Liver (tissue), 9 donors: ENCODE measurements around the gene EARS2. TPM values are rescaled to one million over a fixed set of nuclear protein-coding genes. Genes with fewer than 3 reads are reported as not detected.

Source experiments
- DNase-seq: peaks from one replicate; pipeline ENCODE4 v3.0.0-alpha.2; 2017; ENCODE audit warnings: low spot score
- H3K27ac ChIP-seq, 2 donors: one replicate each; pipeline ENCODE4 v1.7.0; 2013; ENCODE audit warnings: inconsistent platforms in 2 of 2, low read length in 2 of 2, control low read depth in 1 of 2, low read depth in 1 of 2, mild to moderate bottlenecking in 1 of 2
- H3K27me3 ChIP-seq, 4 donors: one replicate each; pipeline versions ENCODE4 v1.6.1 to v1.7.0; 2013; ENCODE audit warnings: low read length in 3 of 4, inconsistent platforms in 1 of 4, mild to moderate bottlenecking in 1 of 4, moderate library complexity in 1 of 4; ENCODE audit not compliant: control insufficient read depth in 4 of 4, insufficient read depth in 4 of 4
- H3K36me3 ChIP-seq, 4 donors: one replicate each; pipeline versions ENCODE4 v1.6.1 to v1.7.0; 2013; ENCODE audit warnings: low read length in 3 of 4, mild to moderate bottlenecking in 3 of 4, low read depth in 1 of 4, moderate library complexity in 1 of 4; ENCODE audit not compliant: control insufficient read depth in 4 of 4, insufficient read depth in 3 of 4
- H3K4me1 ChIP-seq, 4 donors: one replicate each; pipeline versions ENCODE4 v1.6.1 to v1.7.0; 2013; ENCODE audit warnings: low read length in 3 of 4, mild to moderate bottlenecking in 3 of 4, moderate library complexity in 1 of 4; ENCODE audit not compliant: control insufficient read depth in 4 of 4, insufficient read depth in 4 of 4
- H3K4me3 ChIP-seq, 3 donors: one replicate each; pipeline versions ENCODE4 v1.6.1 to v1.7.0; 2013; ENCODE audit warnings: low read length in 3 of 3, control low read depth in 1 of 3, low read depth in 1 of 3, mild to moderate bottlenecking in 1 of 3
- H3K9ac ChIP-seq, 2 donors: one replicate each; pipeline ENCODE4 v1.7.0; 2013; ENCODE audit warnings: low read length in 2 of 2, mild to moderate bottlenecking in 2 of 2, moderate library complexity in 2 of 2, control low read depth in 1 of 2, low read depth in 1 of 2
- H3K9me3 ChIP-seq, 4 donors: one replicate each; pipeline versions ENCODE4 v1.6.1 to v1.7.0; 2013; ENCODE audit warnings: low read length in 3 of 4; ENCODE audit not compliant: control insufficient read depth in 4 of 4
- ATF3 ChIP-seq: IDR thresholded peaks from 2 replicates; pipeline ENCODE4 v1.6.1; 2016; ENCODE audit warnings: antibody characterized with exemption
- EGR1 ChIP-seq, 2 donors: IDR thresholded peaks; 2 replicates each; pipeline ENCODE4 v1.6.1; 2016 to 2018; ENCODE audit warnings: antibody characterized with exemption in 2 of 2, low read depth in 2 of 2
- FOXA1 ChIP-seq: IDR thresholded peaks from 2 replicates; pipeline ENCODE4 v1.6.1; 2016; ENCODE audit warnings: antibody characterized with exemption
- FOXA2 ChIP-seq: IDR thresholded peaks from 2 replicates; pipeline ENCODE4 v1.6.1; 2016; ENCODE audit warnings: antibody characterized with exemption
- GABPA ChIP-seq, 2 donors: IDR thresholded peaks in 1 of 2; conservative IDR thresholded peaks in 1 of 2; 2 replicates each; pipeline ENCODE4 v1.6.1; 2016; ENCODE audit warnings: antibody characterized with exemption in 2 of 2, mild to moderate bottlenecking in 1 of 2, moderate library complexity in 1 of 2
- HNF4A ChIP-seq, 2 donors: conservative IDR thresholded peaks; 2 replicates each; pipeline ENCODE4 v1.6.1; 2016; ENCODE audit warnings: antibody characterized with exemption in 2 of 2, mild to moderate bottlenecking in 2 of 2
- HNF4G ChIP-seq: IDR thresholded peaks from 2 replicates; pipeline ENCODE4 v1.6.1; 2016; ENCODE audit warnings: antibody characterized with exemption
- JUND ChIP-seq, 2 donors: IDR thresholded peaks; 2 replicates each; pipeline ENCODE4 v1.6.1; 2016; ENCODE audit warnings: antibody characterized with exemption in 2 of 2
- NR2F2 ChIP-seq: IDR thresholded peaks from 2 replicates; pipeline ENCODE4 v1.6.1; 2016; ENCODE audit warnings: antibody characterized with exemption
- RAD21 ChIP-seq, 2 donors: IDR thresholded peaks; 2 replicates each; pipeline ENCODE4 v1.6.1; 2016; ENCODE audit warnings: antibody characterized with exemption in 2 of 2, mild to moderate bottlenecking in 2 of 2
- RXRA ChIP-seq, 2 donors: IDR thresholded peaks; 2 replicates each; pipeline ENCODE4 v1.6.1; 2017 to 2018; ENCODE audit warnings: antibody characterized with exemption in 2 of 2, mild to moderate bottlenecking in 1 of 2
- SP1 ChIP-seq: IDR thresholded peaks from 2 replicates; pipeline ENCODE4 v1.6.1; 2018; ENCODE audit warnings: antibody characterized with exemption, mild to moderate bottlenecking
- TAF1 ChIP-seq: conservative IDR thresholded peaks from 2 replicates; pipeline ENCODE4 v1.6.1; 2016; ENCODE audit warnings: antibody characterized with exemption, mild to moderate bottlenecking
- YY1 ChIP-seq: IDR thresholded peaks from 2 replicates; pipeline ENCODE4 v1.6.1; 2016; ENCODE audit warnings: antibody characterized with exemption, mild to moderate bottlenecking
- WGBS: extraction: QIAGEN DNeasy Blood & Tissue Kit; methylation state at CpG from one replicate; pipeline ENCODE4 v1.1.7; 2013; 5-methylcytosine and 5-hydroxymethylcytosine counted together
- polyA plus RNA-seq, 2 donors: library from polyadenylated mRNA; stranded (reverse) in 1 of 2; unstranded in 1 of 2; fragments of 200-250 nt in 1 of 2; fragments of >200 nt in 1 of 2; fragmentation: Nextera tagmentation in 1 of 2; extraction: Ambion mirVana in 1 of 2; gene quantifications; one replicate each; pipeline versions ENCODE4 v1.2.1 to v1.2.3, GENCODE V29; 2013 to 2015
- total RNA-seq, 2 donors: library from RNA; depleted of rRNA; stranded (reverse); fragments of >200 nt; gene quantifications; one replicate each; pipeline ENCODE4 v1.2.3, GENCODE V29; 2014
- TF ChIP-seq, protein P1 (sequence below): fragments of 150-350 bp; IDR thresholded peaks from 2 replicates; pipeline ENCODE4 v1.5.1; 2017; ENCODE audit warnings: improper control_type of control experiment, low read depth, low read length; ENCODE audit not compliant: missing input control
- TF ChIP-seq, protein P2 (sequence below): IDR thresholded peaks from 2 replicates; pipeline ENCODE4 v1.6.1; 2016; ENCODE audit warnings: antibody characterized with exemption, mild to moderate bottlenecking
- TF ChIP-seq, protein P3 (sequence below): IDR thresholded peaks from 2 replicates; pipeline ENCODE4 v1.6.1; 2016; ENCODE audit warnings: antibody characterized with exemption
- TF ChIP-seq, protein P4 (sequence below): IDR thresholded peaks from 2 replicates; pipeline ENCODE4 v1.6.1; 2016; ENCODE audit warnings: antibody characterized with exemption
- donor health status: healthy.
- donor health status: healthy.
- donor health status: healthy.
- donor health status: healthy.
- donor health status: healthy.

Gene EARS2
- total and polyA plus RNA-seq, 4 donors, result 11.6 to 31.0 (median 19.6) TPM

DNA sequence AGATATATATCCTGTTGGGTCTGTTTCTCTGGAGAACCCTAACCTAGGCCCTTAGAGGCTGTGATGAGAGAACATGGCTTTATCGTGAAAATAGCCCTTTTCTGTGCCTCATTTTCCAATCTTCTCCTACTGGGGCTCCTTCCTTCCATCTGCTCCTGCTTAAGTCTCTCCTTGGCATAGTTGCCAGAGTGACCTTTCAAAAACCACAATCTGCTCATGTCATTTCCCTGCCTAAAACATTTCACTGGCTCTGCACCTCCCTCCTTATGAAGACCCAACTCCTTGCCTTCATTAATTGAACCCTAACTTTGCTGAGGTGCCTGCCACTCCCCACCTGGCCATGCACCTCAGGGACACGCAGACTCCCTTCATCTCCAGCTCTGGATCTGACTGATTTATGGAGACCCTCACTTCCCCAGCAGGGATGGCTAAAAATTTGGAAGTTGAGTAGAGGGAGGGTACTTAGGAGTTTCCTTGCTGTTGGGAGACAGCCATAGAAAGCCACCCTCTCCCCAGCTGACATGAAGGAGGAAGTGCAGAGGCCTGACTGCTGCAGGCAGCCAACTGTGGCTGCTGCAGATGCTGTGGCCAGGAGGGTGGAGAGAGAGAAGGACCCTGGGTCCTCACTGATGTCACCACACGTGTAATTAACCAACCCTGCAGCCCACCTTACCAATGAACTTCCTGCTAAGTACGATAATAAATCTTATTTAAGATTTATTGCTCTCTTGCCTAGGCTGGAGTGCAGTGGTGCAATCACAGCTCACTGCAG is 40.6 kb downstream of the EARS2 start:
- Histone ChIP-seq H3K4me3 (no peak overlapping the region), H3K27me3 (no peaks in the 10 kb centered on the region), H3K36me3 (peaks cover 0 to 3% (median 1%) of the 10 kb centered on the region in 4 donors), H3K27ac (no peak overlapping the region), H3K4me1 (no peaks in the 10 kb centered on the region), H3K9me3 (no peaks in the 10 kb centered on the region), H3K9ac (no peak overlapping the region)
- WGBS, result 86% methylated on average over 4 of the region's 4 CpGs
- no peak for DNase-seq
- TF ChIP-seq, protein P1, sequence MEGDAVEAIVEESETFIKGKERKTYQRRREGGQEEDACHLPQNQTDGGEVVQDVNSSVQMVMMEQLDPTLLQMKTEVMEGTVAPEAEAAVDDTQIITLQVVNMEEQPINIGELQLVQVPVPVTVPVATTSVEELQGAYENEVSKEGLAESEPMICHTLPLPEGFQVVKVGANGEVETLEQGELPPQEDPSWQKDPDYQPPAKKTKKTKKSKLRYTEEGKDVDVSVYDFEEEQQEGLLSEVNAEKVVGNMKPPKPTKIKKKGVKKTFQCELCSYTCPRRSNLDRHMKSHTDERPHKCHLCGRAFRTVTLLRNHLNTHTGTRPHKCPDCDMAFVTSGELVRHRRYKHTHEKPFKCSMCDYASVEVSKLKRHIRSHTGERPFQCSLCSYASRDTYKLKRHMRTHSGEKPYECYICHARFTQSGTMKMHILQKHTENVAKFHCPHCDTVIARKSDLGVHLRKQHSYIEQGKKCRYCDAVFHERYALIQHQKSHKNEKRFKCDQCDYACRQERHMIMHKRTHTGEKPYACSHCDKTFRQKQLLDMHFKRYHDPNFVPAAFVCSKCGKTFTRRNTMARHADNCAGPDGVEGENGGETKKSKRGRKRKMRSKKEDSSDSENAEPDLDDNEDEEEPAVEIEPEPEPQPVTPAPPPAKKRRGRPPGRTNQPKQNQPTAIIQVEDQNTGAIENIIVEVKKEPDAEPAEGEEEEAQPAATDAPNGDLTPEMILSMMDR, result no peak
- no peak for TF ChIP-seq YY1
- TF ChIP-seq TAF1, result no peak
- no peak for TF ChIP-seq HNF4G
- TF ChIP-seq RAD21 (IDR thresholded peaks at IDR 0.05), result no peak
- TF ChIP-seq SP1, result no peak
- TF ChIP-seq GABPA (IDR thresholded peaks at IDR 0.05 in 1 of 2, conservative IDR thresholded peaks at IDR 0.05 in 1 of 2), result no peak
- TF ChIP-seq JUND (IDR thresholded peaks at IDR 0.05), result no peak
- TF ChIP-seq RXRA (IDR thresholded peaks at IDR 0.05), result no peak
- TF ChIP-seq, protein P2, sequence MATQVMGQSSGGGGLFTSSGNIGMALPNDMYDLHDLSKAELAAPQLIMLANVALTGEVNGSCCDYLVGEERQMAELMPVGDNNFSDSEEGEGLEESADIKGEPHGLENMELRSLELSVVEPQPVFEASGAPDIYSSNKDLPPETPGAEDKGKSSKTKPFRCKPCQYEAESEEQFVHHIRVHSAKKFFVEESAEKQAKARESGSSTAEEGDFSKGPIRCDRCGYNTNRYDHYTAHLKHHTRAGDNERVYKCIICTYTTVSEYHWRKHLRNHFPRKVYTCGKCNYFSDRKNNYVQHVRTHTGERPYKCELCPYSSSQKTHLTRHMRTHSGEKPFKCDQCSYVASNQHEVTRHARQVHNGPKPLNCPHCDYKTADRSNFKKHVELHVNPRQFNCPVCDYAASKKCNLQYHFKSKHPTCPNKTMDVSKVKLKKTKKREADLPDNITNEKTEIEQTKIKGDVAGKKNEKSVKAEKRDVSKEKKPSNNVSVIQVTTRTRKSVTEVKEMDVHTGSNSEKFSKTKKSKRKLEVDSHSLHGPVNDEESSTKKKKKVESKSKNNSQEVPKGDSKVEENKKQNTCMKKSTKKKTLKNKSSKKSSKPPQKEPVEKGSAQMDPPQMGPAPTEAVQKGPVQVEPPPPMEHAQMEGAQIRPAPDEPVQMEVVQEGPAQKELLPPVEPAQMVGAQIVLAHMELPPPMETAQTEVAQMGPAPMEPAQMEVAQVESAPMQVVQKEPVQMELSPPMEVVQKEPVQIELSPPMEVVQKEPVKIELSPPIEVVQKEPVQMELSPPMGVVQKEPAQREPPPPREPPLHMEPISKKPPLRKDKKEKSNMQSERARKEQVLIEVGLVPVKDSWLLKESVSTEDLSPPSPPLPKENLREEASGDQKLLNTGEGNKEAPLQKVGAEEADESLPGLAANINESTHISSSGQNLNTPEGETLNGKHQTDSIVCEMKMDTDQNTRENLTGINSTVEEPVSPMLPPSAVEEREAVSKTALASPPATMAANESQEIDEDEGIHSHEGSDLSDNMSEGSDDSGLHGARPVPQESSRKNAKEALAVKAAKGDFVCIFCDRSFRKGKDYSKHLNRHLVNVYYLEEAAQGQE, result no peak
- TF ChIP-seq, protein P3, sequence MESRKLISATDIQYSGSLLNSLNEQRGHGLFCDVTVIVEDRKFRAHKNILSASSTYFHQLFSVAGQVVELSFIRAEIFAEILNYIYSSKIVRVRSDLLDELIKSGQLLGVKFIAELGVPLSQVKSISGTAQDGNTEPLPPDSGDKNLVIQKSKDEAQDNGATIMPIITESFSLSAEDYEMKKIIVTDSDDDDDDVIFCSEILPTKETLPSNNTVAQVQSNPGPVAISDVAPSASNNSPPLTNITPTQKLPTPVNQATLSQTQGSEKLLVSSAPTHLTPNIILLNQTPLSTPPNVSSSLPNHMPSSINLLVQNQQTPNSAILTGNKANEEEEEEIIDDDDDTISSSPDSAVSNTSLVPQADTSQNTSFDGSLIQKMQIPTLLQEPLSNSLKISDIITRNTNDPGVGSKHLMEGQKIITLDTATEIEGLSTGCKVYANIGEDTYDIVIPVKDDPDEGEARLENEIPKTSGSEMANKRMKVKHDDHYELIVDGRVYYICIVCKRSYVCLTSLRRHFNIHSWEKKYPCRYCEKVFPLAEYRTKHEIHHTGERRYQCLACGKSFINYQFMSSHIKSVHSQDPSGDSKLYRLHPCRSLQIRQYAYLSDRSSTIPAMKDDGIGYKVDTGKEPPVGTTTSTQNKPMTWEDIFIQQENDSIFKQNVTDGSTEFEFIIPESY, result no peak
- TF ChIP-seq EGR1 (IDR thresholded peaks at IDR 0.05; ENCODE audit: low read depth in 2 of 2), result no peak
- TF ChIP-seq, protein P4, sequence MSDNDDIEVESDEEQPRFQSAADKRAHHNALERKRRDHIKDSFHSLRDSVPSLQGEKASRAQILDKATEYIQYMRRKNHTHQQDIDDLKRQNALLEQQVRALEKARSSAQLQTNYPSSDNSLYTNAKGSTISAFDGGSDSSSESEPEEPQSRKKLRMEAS, result no peak
- no peak for TF ChIP-seq ATF3
- TF ChIP-seq NR2F2, result no peak
- no peak for TF ChIP-seq FOXA2
- no peak for TF ChIP-seq HNF4A (conservative IDR thresholded peaks at IDR 0.05)
- no peak for TF ChIP-seq FOXA1
